ENCODE results near the gene TYW1.
"Not testable (repeated sequence)": the region's sequence is repeated elsewhere in the genome, so short reads cannot be mapped to it uniquely, and the experiment has no call there.

The TYW1 gene

DNA sequence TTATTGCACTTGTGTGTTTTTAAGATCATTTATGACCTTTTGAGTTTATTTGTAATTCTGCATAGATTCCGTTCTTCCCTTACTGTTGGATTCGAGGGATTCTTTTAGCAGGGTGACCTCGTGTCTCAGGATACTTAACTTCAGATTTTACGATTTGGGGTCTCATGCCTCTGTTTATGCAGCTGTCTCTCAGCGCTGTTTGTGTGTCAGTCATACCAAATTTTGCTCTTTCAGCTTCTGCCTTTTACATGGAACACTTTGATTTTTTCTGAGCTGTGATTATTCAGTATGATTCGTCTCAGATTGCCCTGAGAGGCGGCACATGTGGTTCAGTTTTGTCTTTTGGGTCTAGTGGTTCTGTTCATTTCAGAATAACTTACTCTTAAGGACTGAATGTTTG is 236.9 kb downstream of the TYW1 start:
- DNase-seq (ENCODE audit: low spot score); FAIRE-seq: not testable (repeated sequence)

DNA sequence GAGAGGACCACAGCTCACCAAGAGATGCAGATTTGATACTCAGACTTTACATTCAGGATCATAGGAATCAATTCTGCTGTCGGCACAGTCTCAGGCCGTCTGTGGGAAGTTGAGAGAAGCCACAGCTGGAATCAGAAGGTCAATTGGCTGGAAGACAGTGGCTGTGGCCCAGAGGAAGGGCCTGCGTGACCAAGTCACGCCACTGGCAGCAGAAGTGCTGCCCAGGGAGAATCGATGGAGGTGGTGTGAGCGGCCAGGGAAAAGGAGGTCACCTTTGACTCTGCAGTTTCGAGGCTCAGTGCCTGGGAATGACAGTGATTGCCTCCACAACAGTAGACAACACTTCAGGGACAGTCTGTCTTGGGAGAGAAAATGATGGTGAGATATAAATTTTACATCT is 239.6 kb downstream of the TYW1 start:
- FAIRE-seq; DNase-seq (ENCODE audit: low spot score): not testable (repeated sequence)

- not testable (repeated sequence) for FAIRE-seq; DNase-seq (ENCODE audit: low spot score)
Observed at GRCh38 chr7:67242871-67243270, 246.2 kb downstream of the TYW1 start.

GRCh38 chr7:67248364-67248763 is 251.7 kb downstream of the TYW1 start:
- not testable (repeated sequence) for DNase-seq (ENCODE audit: low spot score); FAIRE-seq

DNA sequence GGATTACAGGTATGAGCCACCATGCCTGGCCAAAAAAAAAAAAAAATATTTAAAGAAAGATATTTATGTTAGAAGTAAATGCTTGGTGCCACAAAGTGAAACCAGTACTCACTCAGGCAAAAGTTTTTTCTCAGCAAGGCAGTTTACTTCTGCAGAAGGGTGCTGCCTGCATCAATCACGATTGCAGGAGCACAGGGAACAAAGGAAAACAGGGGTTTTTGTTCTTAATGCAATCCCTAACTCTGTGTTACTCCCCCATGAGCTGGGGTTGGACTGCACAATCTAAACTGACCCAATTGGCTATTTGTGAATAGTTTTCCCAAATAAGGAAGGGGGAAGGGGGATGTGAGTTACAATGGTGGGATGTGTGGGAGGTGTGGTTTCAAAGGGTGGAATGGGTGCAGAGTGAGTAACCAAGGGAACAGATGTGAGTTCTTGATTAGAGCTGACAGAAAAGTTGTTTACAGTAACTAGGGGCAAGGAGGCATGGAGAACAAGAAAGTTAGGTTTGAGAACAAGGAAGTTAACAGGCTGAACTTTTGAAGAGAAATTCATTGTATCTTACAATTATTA is 255.4 kb downstream of the TYW1 start:
- no peak for DNase-seq (ENCODE audit: low spot score)
- FAIRE-seq = no peak

DNA sequence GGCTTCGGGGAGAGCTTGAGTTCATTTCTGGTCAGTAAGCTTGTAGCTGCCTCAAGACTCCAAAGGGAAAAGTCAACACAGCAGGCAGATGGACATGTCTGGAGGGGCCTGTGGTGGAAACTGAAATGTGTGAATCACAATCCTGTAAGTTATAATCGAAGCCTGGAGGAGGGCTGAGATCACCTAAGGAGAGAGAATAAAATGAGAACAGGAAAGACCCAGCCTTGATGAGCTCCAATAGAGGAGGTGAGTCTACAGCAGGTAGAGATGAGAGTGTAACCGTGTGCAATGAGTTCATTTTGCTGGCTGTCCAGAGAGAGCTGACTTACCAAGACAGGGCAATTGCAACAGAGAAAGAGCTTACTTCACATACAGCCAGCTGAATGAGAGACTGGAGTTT is 258.4 kb downstream of the TYW1 start:
- FAIRE-seq; DNase-seq (ENCODE audit: low spot score): not testable (repeated sequence)

DNA sequence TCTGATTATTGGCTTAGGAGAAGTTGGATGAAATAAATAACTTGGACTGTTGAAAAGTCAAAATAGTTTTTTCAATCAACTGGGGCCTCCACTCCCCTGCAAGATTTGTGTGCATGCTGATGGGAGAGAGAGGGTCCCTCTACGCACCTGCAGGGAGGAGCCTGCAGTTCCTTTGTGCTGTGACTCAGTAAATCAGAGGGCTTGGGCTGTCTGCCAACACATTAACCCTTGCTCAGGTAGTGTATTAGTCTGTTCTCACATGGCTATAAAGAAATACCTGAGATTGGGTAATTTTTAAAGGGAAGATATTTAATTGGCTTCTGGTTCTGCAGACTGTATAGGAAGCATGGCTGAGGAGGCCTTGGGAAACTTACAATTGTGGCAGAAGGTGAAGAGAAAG is 261.1 kb downstream of the TYW1 start:
- DNase-seq (ENCODE audit: low spot score); FAIRE-seq: not testable (repeated sequence)

DNA sequence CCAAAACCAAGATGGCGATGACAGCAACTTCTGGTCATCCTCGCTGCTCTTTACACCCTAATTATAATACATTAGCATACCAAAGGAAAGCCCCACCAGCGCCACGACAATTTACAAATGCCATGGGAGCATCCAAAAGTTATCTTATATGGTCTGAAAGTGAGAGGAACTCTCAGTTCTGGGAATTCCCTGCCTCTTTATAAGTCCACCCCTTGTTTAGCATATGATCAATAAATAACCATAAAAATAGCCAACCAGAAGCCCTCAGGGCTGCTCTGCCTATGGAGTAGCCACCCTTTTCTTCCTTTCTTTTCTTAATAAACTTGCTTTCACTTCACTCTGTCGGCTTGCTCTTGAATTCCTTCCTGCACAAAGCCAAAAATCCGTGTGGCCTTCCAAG is 262.7 kb downstream of the TYW1 start:
- not testable (repeated sequence) for FAIRE-seq; DNase-seq (ENCODE audit: low spot score)

- not testable (repeated sequence) for DNase-seq (ENCODE audit: low spot score); FAIRE-seq
Observed at GRCh38 chr7:67260166-67260586, 263.5 kb downstream of the TYW1 start.

GRCh38 chr7:67264000-67264399 is 267.4 kb downstream of the TYW1 start:
- DNase-seq (ENCODE audit: low spot score) = not testable (repeated sequence)

DNA sequence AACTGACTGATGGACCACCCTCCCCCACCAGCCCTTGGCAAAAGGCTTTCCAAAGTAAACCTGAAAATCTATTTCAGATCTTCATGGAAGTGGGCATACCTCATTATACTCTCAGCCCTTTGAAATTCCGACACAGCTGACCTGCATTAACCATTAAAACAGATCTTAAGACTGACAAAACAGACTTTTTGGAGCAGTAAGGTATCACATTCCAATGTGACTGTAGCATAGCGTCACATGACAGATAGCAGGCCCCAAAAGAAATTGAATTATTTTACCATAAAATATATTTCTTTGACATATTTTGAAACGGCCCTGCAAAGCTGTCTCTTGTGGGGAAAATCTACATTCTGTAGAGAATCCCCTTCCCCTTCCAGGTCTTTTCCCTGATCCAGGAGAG is 269.4 kb downstream of the TYW1 start:
- not testable (repeated sequence) for DNase-seq (ENCODE audit: low spot score); FAIRE-seq

More at GRCh38 chr7:67264000-67264399, 267.4 kb downstream of the TYW1 start:
- FAIRE-seq = not testable (repeated sequence)

DNA sequence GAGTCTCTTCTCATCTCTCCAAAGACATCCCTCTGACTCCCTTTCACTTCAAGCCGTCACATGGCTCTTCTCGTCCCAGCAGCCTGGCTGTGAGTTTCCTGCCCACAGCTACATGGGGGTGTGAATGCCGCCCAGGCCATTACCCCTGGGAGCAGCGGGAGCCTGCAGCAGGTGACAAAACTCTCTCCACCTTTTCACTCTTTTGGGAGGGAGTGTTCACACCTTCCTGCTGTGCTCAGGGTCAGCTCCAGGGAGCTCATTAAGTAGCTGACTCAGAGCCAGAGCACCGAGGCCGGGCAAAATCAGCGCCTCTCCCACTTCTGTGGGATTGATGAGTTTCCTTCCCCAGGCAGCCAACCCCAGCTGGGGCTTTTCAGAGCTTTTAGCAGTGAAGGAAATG is 271.3 kb downstream of the TYW1 start:
- FAIRE-seq (no peak), DNase-seq (ENCODE audit: low spot score) (no peak)

DNA sequence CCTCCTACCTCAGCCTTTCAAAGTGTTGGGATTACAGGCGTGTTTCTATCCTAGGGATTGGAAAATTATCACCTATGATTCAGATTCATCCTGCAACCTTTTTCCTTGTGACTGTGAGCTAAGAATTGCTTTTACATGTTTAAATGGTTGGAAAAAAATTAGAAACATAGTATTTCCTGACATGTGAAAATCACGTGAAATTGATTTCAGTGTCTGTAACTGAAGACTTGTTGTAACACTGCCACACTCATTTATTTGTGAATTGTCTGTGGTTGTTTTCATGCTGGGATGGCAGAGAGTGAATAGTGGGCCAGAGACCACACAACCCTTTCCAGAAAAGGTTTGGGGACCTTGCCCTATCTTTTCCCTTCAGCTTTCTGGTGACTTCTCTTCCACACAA is 273.3 kb downstream of the TYW1 start:
- not testable (repeated sequence) for DNase-seq (ENCODE audit: low spot score); FAIRE-seq

All from urothelium cell line (cell line).